ENCODE data around the gene ZNF277.

- TF ChIP-seq CTCF (IDR thresholded peaks at IDR 0.05) (no peak), POLR2AphosphoS5 (IDR thresholded peaks at IDR 0.05) (no peak)
These were observed 135.0 kb downstream of the ZNF277 start for GRCh38 chr7:112341464-112341863.

Measured in esophagus muscularis mucosa (tissue), 3 donors.